HG02943 (cell line): ENCODE results near the gene MYO3A.
"Not testable (repeated sequence)": the region's sequence is repeated elsewhere in the genome, so short reads cannot be mapped to it uniquely, and the experiment has no call there.

Experiments used
- ATAC-seq: cut with Tn5 transposase; IDR thresholded peaks from one replicate; pipeline ENCODE4 v1.9.1; 2021; ENCODE audit warnings: mild to moderate bottlenecking, low read depth, moderate library complexity; ENCODE audit not compliant: unreplicated experiment

The MYO3A gene

GRCh38 chr10:25978771-25979170 is 44.7 kb downstream of the MYO3A start:
- ATAC-seq: no peak

GRCh38 chr10:25982107-25982506 is 48.1 kb downstream of the MYO3A start:
- ATAC-seq: no peak

- ATAC-seq: no peak
Observed at GRCh38 chr10:25988583-25988982, 54.6 kb downstream of the MYO3A start.

DNA sequence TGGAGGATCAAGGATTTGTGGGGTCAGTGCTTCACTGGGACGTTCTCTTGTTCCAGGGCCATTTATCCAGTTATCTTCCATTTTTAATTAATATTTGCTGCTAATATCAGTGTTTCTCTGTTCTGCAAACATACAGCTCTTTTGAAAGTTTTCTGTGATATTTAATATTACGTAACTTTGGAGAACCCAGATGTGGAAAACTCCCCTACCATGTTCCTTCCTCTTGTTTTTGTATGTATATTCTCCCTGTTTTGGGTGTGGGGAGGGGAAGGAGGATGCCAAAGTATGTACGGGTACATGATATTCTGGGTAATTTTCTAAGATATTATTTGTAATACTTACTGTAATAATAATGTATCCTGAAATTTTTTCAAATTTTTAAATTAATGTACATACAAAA is 55.9 kb downstream of the MYO3A start:
- ATAC-seq: no peak

- ATAC-seq: no peak
Observed at GRCh38 chr10:25999295-25999981, 65.4 kb downstream of the MYO3A start.

DNA sequence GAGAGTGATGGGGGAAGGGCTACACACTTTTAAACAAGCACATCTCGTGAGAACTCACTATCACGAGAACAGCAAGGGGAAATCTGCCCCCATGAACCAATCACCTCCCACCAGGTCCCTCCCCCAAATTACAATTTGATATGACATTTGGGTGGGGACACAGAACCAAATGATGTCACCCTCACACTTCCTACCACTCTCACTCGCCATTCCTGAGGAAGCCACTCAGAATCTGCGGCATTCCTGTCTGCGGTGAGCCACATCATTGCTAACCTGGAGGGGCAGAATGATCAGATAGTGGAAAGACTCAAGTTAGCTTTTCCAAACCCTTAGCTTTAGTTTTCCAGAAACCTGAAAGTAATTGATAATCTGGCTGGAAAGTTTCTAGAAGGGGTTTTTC is 66.9 kb downstream of the MYO3A start:
- ATAC-seq: no peak

DNA sequence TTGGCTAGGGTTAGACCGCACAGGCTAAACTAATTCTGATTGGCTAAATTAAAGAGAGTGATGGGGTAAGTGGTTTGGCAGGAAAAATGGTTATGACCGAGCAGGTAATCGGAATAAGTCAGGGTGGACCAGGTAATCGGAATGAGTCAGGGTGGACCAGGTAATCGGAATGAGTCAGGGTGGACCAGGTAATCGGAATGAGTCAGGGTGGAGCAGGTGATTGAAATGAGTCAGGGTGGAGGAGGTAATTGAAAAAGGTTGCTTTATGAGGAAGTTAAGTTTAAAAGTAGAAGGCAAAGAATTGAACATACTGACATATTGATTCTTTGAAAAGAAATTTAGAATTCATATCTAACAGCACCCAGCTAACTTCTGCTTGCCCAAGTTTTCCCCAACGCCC is 68.4 kb downstream of the MYO3A start:
- ATAC-seq: not testable (repeated sequence)

DNA sequence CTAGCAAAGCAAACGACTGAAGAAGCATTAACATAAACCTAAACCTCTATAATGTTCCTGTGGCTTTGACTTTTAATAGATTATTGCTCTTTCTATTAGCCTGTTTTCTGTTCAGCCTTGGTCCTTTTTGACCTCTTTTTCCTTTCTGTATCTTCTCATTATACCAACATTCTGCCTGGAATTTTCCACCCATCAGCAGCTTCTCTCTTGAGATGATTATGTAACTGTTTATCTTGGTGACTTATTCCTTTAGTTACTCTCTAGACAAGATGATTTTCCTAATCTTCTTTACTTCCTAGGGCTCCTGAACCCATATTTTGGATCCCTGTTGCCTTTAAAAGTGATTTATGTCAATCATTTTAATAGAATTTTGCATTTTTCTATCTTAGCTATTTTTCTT is 81.1 kb downstream of the MYO3A start:
- no peak for ATAC-seq

DNA sequence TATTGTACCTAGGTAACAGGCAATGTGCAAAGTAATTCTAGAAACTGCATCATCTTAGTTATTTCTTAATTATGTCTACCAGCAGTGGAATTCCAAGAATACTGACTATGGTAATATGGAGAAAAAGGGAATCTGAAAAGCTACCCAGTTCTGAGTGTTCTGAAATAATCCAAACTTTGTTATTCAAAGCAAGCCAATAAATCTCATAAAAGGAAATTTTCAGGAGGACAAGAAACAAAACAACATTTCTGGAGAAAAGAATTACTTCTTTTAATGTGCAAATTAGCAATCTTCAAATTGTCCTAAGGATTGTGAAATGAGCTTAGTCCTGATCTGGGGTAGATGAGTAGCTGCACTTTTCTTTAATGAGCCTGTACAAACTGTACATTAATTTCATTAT is 88.8 kb downstream of the MYO3A start:
- no peak for ATAC-seq

DNA sequence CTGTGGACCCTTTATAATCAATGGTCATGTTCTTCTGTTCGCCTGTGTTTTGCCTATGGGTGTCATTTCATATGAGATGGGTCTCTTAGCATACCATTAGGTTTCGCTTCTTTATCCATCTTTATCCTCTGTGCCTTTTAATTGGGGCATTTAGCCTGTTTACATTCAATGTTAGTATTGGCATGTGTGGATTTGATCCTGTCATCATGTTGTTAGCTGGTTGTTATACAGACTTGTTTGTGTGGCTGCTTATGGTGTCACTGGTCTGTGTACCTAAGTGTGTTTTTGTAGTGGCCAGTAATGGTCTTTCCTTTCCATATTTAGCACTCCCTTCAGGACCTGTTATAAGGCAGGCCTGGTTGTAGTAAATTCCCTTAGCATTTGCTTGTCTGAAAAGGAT is 90.3 kb downstream of the MYO3A start:
- ATAC-seq: no peak

DNA sequence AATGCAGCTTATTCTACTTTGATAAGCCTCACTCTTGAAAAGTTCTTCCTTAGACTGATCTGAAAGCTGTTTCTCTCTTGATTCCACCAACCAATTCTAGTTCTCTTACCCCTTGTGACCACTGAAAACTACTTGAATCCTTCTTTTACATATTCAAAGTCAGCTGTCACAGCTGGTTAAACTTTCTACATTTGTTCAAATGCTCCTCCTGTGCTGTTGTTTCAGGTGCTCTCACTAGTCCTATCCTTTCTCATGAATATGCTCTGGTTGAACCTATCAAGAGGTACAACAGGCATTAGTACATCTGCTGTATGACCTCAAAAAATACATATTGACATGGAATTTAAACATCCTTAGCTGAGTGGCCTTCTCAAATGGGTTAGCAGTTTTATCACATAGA is 91.5 kb downstream of the MYO3A start:
- ATAC-seq: no peak

DNA sequence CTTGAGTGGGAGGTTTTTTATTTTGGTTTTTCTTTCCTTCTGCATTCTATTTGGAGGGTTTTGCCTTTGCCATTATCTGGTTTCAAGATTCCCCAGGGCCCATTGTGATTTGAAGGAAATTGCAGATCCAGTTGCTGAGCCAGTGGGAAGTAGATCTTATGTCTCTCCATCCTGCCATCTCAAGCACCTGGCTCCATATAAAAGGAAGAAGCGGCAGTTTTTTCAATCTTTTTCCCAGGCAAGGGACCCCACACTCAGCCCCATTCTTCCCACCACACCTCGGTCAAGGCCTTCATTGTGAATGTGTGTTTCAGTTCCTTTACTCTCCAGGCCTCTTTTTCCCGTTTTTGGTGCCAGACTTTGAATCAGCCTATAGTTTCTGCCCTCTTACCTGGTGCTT is 95.8 kb downstream of the MYO3A start:
- ATAC-seq: no peak

- ATAC-seq: no peak
Observed at GRCh38 chr10:26031300-26031699, 97.3 kb downstream of the MYO3A start.

DNA sequence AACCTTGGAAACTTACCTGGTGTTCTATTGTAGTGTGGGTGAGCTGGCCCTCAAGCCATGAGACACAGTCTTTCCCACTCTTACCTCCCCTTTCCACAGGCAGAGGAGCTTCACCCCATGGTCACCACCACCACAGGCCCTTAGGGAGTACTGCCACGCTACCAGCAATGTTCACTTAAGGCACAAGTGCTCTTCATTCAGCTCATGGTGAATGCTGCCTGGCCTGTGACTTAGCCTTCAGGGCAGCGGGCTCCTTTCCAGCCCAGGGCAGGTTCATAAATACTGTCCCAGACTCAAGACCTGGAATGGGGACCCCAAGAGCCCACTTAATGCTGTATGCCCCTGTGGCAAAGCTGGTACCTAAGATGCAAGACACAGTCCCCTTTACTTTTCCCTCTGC is 109.4 kb downstream of the MYO3A start:
- no peak for ATAC-seq

GRCh38 chr10:26044141-26044749 is 110.2 kb downstream of the MYO3A start:
- no peak for ATAC-seq

GRCh38 chr10:26046073-26046700 is 112.2 kb downstream of the MYO3A start:
- no peak for ATAC-seq

DNA sequence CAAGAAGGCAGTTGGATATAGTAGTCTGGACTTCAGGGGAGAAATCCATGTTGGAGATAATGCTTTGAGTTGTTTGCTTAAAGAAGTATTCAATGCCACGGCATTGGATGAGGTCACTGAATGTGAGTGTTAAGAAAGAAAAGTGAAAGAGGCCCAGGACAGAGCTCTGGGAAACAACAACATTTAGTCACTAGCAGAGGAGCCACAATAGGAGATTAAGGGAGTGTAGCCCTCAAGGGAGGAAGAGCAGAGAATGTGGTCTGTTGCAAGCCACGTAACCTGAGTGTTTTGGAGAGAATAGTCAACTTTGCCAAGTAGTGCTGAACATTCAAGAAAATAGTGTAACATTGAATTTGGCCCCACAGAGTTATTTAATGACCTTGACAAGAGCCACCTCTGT is 114.7 kb downstream of the MYO3A start:
- ATAC-seq: no peak

DNA sequence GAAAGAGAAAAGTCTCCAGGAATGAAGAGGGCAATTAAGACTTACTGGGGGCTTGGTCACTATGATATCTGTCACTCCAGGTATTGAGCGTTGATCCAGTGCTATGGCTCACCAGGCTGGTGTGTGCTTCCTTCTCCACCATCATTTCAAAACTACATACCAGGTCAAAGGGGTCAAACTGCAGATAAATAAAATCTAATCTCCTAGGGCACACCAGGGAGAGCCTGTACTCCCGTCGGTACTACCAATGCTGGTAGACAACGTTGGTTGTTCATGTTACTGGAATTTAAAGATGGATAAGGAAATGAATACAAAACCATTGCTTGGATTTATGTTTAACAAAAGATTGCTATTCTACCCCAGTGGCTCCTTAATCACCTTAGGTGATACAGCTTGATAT is 118.3 kb downstream of the MYO3A start:
- no peak for ATAC-seq

DNA sequence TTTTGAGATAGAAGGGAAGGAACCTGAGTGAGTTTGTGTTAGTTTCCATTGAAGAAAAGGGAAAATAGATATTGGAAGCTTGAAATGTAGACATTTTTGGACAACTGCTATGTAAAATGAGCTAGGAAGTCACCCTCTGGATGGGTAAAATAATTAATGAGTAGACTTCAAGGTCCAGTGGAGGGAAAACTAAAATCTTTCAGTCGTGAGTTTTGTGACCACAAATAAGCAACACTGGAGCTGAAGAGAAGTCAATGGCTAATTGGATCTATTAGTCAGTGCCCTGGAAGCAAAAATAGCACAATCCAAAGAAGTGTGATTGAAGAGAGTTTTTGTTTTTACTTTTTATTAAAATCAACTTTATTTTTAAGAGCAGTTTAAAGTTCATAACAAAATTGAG is 123.4 kb downstream of the MYO3A start:
- ATAC-seq: no peak

GRCh38 chr10:26064106-26064505 is 130.1 kb downstream of the MYO3A start:
- ATAC-seq: no peak

DNA sequence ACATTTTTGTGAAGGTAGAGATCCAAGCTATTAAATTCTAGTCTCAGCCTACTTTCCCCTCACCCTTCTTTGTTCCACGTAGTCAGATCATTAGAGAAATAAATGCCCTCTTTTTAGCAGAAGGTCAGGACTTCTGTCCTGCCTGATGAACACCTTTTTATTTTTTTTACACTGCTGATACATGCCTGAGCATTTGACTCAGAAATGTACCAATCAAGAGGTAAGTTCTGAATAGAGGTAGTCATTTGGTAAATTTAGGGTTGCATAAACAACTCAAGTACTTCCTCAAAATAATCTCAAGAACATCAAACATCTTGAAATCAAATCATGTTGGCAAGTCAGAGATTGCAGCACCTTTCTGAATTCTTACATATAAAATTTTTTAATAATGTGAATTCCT is 133.7 kb downstream of the MYO3A start:
- ATAC-seq: no peak

- ATAC-seq: not testable (repeated sequence)
Observed at GRCh38 chr10:26080971-26081370, 146.9 kb downstream of the MYO3A start.
